C4-2B (cell line): Measurements from ENCODE around the gene ZFP36L1.

Source experiments
- ZFX ChIP-seq: fragments of 450-650 bp; IDR thresholded peaks from 2 replicates; pipeline ENCODE4 v1.6.1; 2017
- TF ChIP-seq, protein P1 (sequence below): fragments of 450-650 bp; conservative IDR thresholded peaks from 2 replicates; pipeline ENCODE4 v1.5.1; 2017; ENCODE audit warnings: mild to moderate bottlenecking

DNA sequence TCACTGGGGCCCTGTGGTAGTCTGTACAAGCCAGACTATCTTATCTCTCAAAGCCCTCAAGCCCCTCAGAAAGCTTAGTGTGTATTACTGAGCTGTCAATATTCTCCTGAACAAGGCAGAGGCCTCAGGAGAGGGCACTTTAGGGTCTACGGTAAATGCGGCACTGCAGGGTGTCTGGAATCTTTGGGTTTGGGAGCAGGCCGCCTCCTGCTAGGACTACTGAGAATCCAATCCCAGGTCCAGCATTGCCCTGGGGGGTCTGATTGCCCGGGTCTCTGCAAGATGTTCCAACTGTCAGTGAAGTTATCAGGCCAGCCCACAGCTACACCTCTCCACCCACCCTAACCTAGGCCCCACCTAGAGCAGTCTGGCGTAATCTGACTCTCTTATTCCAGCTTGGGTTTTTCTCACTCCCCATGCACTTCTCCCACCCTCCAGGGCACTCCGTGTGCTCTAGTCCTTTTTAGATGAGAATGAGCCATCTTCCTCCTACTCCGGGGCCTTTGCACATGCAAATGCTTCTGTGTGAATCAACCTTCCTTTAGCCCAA is 4.3 kb upstream of the ZFP36L1 start:
- TF ChIP-seq ZFX = no peak
- TF ChIP-seq, protein P1, sequence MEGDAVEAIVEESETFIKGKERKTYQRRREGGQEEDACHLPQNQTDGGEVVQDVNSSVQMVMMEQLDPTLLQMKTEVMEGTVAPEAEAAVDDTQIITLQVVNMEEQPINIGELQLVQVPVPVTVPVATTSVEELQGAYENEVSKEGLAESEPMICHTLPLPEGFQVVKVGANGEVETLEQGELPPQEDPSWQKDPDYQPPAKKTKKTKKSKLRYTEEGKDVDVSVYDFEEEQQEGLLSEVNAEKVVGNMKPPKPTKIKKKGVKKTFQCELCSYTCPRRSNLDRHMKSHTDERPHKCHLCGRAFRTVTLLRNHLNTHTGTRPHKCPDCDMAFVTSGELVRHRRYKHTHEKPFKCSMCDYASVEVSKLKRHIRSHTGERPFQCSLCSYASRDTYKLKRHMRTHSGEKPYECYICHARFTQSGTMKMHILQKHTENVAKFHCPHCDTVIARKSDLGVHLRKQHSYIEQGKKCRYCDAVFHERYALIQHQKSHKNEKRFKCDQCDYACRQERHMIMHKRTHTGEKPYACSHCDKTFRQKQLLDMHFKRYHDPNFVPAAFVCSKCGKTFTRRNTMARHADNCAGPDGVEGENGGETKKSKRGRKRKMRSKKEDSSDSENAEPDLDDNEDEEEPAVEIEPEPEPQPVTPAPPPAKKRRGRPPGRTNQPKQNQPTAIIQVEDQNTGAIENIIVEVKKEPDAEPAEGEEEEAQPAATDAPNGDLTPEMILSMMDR = no peak
